H7 (cell line): Measurements from ENCODE around the gene MPL. TPM values are rescaled to one million over a fixed set of nuclear protein-coding genes. Genes with fewer than 3 reads are reported as not detected.
"Not testable (repeated sequence)": the region's sequence is repeated elsewhere in the genome, so short reads cannot be mapped to it uniquely, and the experiment has no call there.

Source experiments
- DNase-seq: peaks from one replicate; pipeline ENCODE4 v3.0.0; 2012
- H3K27me3 ChIP-seq: 2 replicates; pipeline ENCODE4 v1.6.0; 2011; ENCODE audit warnings: mild to moderate bottlenecking, low read length; ENCODE audit not compliant: control insufficient read depth, insufficient read depth
- H3K36me3 ChIP-seq: replicated peaks from 2 replicates; pipeline ENCODE4 v1.5.1; 2011; ENCODE audit warnings: low read length; ENCODE audit not compliant: control insufficient read depth, insufficient read depth
- H3K4me3 ChIP-seq: 2 replicates; pipeline ENCODE4 v1.5.1; 2011; ENCODE audit warnings: low read depth, mild to moderate bottlenecking, control low read depth, low read length, moderate library complexity; ENCODE audit not compliant: insufficient read depth
- total RNA-seq: library from RNA; depleted of rRNA; stranded (reverse); fragments of >200 nt; shearing (Covaris generic); gene quantifications from 2 replicates; pipeline ENCODE4 v1.2.3, GENCODE V29; 2014

MPL gene
- total RNA-seq, 1 experiment from 2014 or later = not detected

- no peak for DNase-seq
- no peak overlapping the region for H3K4me3 ChIP-seq
- H3K36me3 ChIP-seq = peaks cover 33% of the 10 kb centered on the region
- H3K27me3 ChIP-seq = no peaks in the 10 kb centered on the region
These were observed 44.6 kb downstream of the MPL start for GRCh38 chr1:43382027-43382779.

- Histone ChIP-seq H3K27me3 (no peaks in the 10 kb centered on the region), H3K36me3 (peaks cover 37% of the 10 kb centered on the region), H3K4me3 (no peak overlapping the region)
- no peak for DNase-seq
These were observed 45.8 kb downstream of the MPL start for GRCh38 chr1:43383449-43383848.

- Histone ChIP-seq H3K4me3 (no peak overlapping the region), H3K27me3 (no peaks in the 10 kb centered on the region), H3K36me3 (peaks cover 37% of the 10 kb centered on the region)
- DNase-seq = no peak
These were observed 49.1 kb downstream of the MPL start for GRCh38 chr1:43386676-43387075.

DNA sequence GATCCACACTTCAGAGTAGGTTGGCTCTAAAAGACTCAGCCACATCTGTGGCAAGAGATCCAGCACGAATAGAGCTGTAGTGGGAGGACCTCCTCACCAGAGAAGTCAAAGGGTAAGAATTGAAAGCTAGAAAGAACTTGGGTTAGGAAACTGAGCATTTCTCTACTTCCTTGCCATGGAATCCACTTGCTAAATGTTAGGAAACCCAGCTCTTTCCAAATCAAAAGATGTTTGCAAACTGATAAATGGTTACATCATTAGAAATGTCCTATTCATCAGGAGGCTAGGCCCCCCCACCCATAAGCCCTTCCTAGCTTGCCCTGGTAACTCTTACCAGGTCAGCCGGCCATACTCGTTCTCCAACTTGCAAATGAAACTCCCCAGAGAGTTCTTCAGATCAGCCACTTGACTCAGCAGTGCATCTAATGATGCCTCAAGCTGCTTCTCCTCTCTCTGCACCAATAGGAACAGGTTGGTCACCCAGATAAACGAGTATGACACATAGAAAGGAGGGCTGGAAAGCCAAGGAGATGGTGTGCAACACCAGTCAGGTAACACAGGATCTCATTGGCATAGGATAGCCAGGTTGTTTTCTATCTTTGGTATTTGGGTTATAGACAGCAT is 50.5 kb downstream of the MPL start:
- peaks cover 37% of the 10 kb centered on the region for H3K36me3 ChIP-seq
- H3K27me3 ChIP-seq = no peaks in the 10 kb centered on the region
- no peak for DNase-seq
- H3K4me3 ChIP-seq = no peak overlapping the region

- Histone ChIP-seq H3K27me3 (no peaks in the 10 kb centered on the region), H3K4me3 (peak overlapping the region; percentile 81), H3K36me3 (peaks cover 34% of the 10 kb centered on the region)
- DNase-seq = no peak
These were observed 51.0 kb downstream of the MPL start for GRCh38 chr1:43388613-43389012.

GRCh38 chr1:43389326-43390313 is 52.0 kb downstream of the MPL start, which contains the start of the genes MED8 and SZT2:
MED8 (minus strand) TSS chr1:43389800; CDS start chr1:43389764, 36 bp downstream.
SZT2 (plus strand) TSS chr1:43389899; CDS start chr1:43389969, 70 bp downstream.
- peak within 1 kb of the TSS; percentile 81 for H3K4me3 ChIP-seq
- peak; percentile 98 for DNase-seq
- H3K27me3 ChIP-seq = no peaks in the 10 kb centered on the region
- H3K36me3 ChIP-seq = peaks cover 27% of the 10 kb centered on the region

GRCh38 chr1:43392702-43393101 is 55.1 kb downstream of the MPL start:
- H3K27me3 ChIP-seq = no peaks in the 10 kb centered on the region
- no peak for DNase-seq
- H3K36me3 ChIP-seq = no peaks in the 10 kb centered on the region
- H3K4me3 ChIP-seq = no peak overlapping the region

DNA sequence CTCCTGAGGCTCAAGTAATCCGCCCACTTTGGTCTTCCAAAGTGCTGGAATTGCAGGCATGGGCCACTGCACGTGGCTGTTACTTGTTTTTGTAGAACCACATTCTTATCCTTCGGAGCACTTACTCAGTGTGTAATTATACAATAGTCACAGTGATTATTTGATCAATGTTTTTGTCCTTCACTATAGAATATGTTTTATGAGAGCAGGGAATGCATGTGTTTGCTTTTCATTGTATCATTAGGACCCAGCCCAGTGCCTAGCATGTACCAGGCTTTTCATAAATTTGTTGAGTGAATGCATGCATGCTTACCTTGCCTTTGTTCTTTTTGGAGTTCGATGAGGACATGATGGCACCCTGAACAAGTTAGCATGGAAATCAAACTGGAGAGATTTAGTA is 57.9 kb downstream of the MPL start:
- DNase-seq = no peak
- H3K4me3 ChIP-seq = no peak overlapping the region
- H3K36me3 ChIP-seq = no peaks in the 10 kb centered on the region
- H3K27me3 ChIP-seq = no peaks in the 10 kb centered on the region

DNA sequence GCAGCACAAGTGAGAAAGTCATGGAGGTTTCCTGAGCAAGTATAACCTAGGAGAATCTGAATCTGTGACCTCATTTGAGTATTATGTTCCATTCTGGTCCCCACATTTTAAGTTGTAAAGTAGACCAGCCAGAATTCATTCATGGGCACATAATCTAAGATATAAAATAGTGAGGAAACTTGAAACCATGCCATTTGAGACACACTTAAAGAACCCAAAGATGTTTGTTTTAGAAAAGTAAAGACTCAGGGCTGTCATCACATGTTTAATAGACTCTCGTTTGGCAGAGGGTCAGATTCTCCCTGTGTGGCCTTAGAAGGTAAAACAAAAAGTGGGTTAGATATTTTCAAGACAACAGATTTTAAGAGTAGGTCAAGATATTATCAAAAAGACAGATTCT is 58.4 kb downstream of the MPL start:
- no peak for DNase-seq
- no peaks in the 10 kb centered on the region for H3K36me3 ChIP-seq
- no peak overlapping the region for H3K4me3 ChIP-seq
- no peaks in the 10 kb centered on the region for H3K27me3 ChIP-seq

- H3K4me3 ChIP-seq = no peak overlapping the region
- DNase-seq = no peak
- no peaks in the 10 kb centered on the region for H3K27me3 ChIP-seq
- no peaks in the 10 kb centered on the region for H3K36me3 ChIP-seq
These were observed 60.6 kb downstream of the MPL start for GRCh38 chr1:43398227-43398626.

GRCh38 chr1:43400441-43400840 is 62.8 kb downstream of the MPL start:
- DNase-seq, H3K4me3 ChIP-seq, H3K36me3 ChIP-seq, H3K27me3 ChIP-seq: not testable (repeated sequence)

DNA sequence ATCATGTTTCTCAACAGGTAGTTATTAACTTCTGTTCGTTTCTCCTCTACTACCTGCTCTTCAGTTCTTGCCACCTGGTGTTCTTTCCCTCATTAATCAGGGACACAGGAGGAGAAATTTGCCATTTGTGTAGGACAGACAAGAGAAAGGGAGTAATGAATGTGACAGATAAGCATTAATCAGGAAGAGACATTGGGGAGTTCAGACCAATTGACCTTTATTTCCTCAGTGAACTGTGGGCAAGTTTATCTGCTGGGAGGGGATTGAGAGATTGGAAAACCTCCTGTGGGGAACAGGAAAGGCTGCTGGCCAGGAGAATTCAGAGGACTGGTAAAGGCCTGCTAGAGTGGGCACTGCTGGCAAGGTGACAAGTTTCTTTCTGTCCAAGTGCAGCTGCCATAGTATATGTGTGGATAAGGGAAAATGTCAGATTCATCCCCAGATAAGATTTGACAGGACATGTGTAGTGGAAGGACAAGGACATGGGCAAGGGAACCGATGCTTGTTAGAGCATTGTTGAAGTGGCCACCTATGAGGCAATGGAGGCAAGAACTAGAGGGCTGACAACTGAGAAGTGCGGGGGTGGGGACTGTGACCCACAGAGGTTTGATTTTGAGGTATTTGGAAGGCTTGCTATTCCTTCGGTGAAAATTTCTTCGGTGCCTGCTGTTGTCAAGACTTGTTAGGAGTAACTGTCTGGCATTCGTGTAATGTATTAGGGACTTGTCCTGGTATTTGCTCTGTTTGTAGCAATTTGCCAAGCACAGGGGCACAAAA is 64.7 kb downstream of the MPL start:
- H3K4me3 ChIP-seq = no peak overlapping the region
- H3K27me3 ChIP-seq = no peaks in the 10 kb centered on the region
- no peak for DNase-seq
- H3K36me3 ChIP-seq = peaks cover 3% of the 10 kb centered on the region; the same call in 1 of the 2 replicates
